ENCODE results near the gene DNASE1. TPM values are rescaled to one million over a fixed set of nuclear protein-coding genes. Genes with fewer than 3 reads are reported as not detected.

DNASE1 gene
- total and polyA plus RNA-seq, 4 donors: 0.77 to 11.6 (median 6.2) TPM

GRCh38 chr16:3702082-3702481 lies 47.6 kb downstream of the DNASE1 start:
- H3K36me3 ChIP-seq (ENCODE audit: control insufficient read depth in 4 of 4, insufficient read depth in 3 of 4, low read depth in 1 of 4, low read length in 3 of 4): no peaks in the 10 kb centered on the region
- WGBS: 96% methylated on average over 7 of the region's 7 CpGs
- no peak for DNase-seq (ENCODE audit: low spot score)
- no peak for TF ChIP-seq NR2F2 (IDR thresholded peaks at IDR 0.05)
- TF ChIP-seq, protein P1, sequence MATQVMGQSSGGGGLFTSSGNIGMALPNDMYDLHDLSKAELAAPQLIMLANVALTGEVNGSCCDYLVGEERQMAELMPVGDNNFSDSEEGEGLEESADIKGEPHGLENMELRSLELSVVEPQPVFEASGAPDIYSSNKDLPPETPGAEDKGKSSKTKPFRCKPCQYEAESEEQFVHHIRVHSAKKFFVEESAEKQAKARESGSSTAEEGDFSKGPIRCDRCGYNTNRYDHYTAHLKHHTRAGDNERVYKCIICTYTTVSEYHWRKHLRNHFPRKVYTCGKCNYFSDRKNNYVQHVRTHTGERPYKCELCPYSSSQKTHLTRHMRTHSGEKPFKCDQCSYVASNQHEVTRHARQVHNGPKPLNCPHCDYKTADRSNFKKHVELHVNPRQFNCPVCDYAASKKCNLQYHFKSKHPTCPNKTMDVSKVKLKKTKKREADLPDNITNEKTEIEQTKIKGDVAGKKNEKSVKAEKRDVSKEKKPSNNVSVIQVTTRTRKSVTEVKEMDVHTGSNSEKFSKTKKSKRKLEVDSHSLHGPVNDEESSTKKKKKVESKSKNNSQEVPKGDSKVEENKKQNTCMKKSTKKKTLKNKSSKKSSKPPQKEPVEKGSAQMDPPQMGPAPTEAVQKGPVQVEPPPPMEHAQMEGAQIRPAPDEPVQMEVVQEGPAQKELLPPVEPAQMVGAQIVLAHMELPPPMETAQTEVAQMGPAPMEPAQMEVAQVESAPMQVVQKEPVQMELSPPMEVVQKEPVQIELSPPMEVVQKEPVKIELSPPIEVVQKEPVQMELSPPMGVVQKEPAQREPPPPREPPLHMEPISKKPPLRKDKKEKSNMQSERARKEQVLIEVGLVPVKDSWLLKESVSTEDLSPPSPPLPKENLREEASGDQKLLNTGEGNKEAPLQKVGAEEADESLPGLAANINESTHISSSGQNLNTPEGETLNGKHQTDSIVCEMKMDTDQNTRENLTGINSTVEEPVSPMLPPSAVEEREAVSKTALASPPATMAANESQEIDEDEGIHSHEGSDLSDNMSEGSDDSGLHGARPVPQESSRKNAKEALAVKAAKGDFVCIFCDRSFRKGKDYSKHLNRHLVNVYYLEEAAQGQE (IDR thresholded peaks at IDR 0.05): no peak
- TF ChIP-seq RAD21 (IDR thresholded peaks at IDR 0.05): no peak
- no peak for TF ChIP-seq ZBTB33 (IDR thresholded peaks at IDR 0.05)
- TF ChIP-seq FOXA2 (IDR thresholded peaks at IDR 0.05): no peak
- TF ChIP-seq, protein P2, sequence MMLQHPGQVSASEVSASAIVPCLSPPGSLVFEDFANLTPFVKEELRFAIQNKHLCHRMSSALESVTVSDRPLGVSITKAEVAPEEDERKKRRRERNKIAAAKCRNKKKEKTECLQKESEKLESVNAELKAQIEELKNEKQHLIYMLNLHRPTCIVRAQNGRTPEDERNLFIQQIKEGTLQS (IDR thresholded peaks at IDR 0.05): no peak
- no peak for TF ChIP-seq HNF4G (IDR thresholded peaks at IDR 0.05)
- TF ChIP-seq JUND (IDR thresholded peaks at IDR 0.05): no peak
- TF ChIP-seq EGR1 (IDR thresholded peaks at IDR 0.05; ENCODE audit: low read depth in 2 of 2): no peak
- no peak for TF ChIP-seq HNF4A (conservative IDR thresholded peaks at IDR 0.05)
- peaks cover 0 to 5% (median under 1%) of the 10 kb centered on the region in 4 donors for H3K4me1 ChIP-seq (ENCODE audit: control insufficient read depth in 4 of 4, insufficient read depth in 4 of 4, low read length in 3 of 4)
- H3K9ac ChIP-seq (ENCODE audit: low read depth in 1 of 2, low read length in 2 of 2): no peak overlapping the region
- H3K4me3 ChIP-seq (ENCODE audit: low read depth in 1 of 3, low read length in 3 of 3): no peak overlapping the region
- H3K27ac ChIP-seq (ENCODE audit: low read depth in 1 of 2, low read length in 2 of 2): no peak overlapping the region
- H3K9me3 ChIP-seq (ENCODE audit: control insufficient read depth in 4 of 4, low read length in 3 of 4): no peaks in the 10 kb centered on the region
- H3K27me3 ChIP-seq (ENCODE audit: control insufficient read depth in 4 of 4, insufficient read depth in 4 of 4, low read length in 3 of 4): no peaks in the 10 kb centered on the region

GRCh38 chr16:3706253-3707012 lies 51.9 kb downstream of the DNASE1 start:
- no peak overlapping the region for H3K9ac ChIP-seq (ENCODE audit: low read depth in 1 of 2, low read length in 2 of 2)
- no peaks in the 10 kb centered on the region for H3K36me3 ChIP-seq (ENCODE audit: control insufficient read depth in 4 of 4, insufficient read depth in 3 of 4, low read depth in 1 of 4, low read length in 3 of 4)
- H3K4me1 ChIP-seq (ENCODE audit: control insufficient read depth in 4 of 4, insufficient read depth in 4 of 4, low read length in 3 of 4): peaks cover 0 to 2% (median under 1%) of the 10 kb centered on the region in 4 donors
- no peak overlapping the region for H3K27ac ChIP-seq (ENCODE audit: low read depth in 1 of 2, low read length in 2 of 2)
- no peaks in the 10 kb centered on the region for H3K27me3 ChIP-seq (ENCODE audit: control insufficient read depth in 4 of 4, insufficient read depth in 4 of 4, low read length in 3 of 4)
- H3K9me3 ChIP-seq (ENCODE audit: control insufficient read depth in 4 of 4, low read length in 3 of 4): no peaks in the 10 kb centered on the region
- DNase-seq (ENCODE audit: low spot score): no peak
- no peak overlapping the region for H3K4me3 ChIP-seq (ENCODE audit: low read depth in 1 of 3, low read length in 3 of 3)
- WGBS: 95% methylated on average over 10 of the region's 10 CpGs
- TF ChIP-seq RXRA (IDR thresholded peaks at IDR 0.05) (no peak), YY1 (IDR thresholded peaks at IDR 0.05) (no peak), ZBTB33 (IDR thresholded peaks at IDR 0.05) (no peak), SP1 (IDR thresholded peaks at IDR 0.05) (no peak), RAD21 (IDR thresholded peaks at IDR 0.05) (no peak), HNF4G (IDR thresholded peaks at IDR 0.05) (no peak), MAX (IDR thresholded peaks at IDR 0.05) (no peak), HNF4A (conservative IDR thresholded peaks at IDR 0.05) (no peak), JUND (IDR thresholded peaks at IDR 0.05) (no peak), NR2F2 (IDR thresholded peaks at IDR 0.05) (no peak)
- TF ChIP-seq, protein P3, sequence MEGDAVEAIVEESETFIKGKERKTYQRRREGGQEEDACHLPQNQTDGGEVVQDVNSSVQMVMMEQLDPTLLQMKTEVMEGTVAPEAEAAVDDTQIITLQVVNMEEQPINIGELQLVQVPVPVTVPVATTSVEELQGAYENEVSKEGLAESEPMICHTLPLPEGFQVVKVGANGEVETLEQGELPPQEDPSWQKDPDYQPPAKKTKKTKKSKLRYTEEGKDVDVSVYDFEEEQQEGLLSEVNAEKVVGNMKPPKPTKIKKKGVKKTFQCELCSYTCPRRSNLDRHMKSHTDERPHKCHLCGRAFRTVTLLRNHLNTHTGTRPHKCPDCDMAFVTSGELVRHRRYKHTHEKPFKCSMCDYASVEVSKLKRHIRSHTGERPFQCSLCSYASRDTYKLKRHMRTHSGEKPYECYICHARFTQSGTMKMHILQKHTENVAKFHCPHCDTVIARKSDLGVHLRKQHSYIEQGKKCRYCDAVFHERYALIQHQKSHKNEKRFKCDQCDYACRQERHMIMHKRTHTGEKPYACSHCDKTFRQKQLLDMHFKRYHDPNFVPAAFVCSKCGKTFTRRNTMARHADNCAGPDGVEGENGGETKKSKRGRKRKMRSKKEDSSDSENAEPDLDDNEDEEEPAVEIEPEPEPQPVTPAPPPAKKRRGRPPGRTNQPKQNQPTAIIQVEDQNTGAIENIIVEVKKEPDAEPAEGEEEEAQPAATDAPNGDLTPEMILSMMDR (IDR thresholded peaks at IDR 0.05; ENCODE audit: low read depth, low read length, missing input control): no peak
- TF ChIP-seq, protein P2 (IDR thresholded peaks at IDR 0.05): no peak
- TF ChIP-seq, protein P1 (IDR thresholded peaks at IDR 0.05): no peak
